PFSK-1 (cell line): ENCODE data around the gene LMLN.

Experiments
- FOXP2 ChIP-seq: optimal IDR thresholded peaks from 2 replicates; pipeline ENCODE3; 2011; ENCODE audit warnings: borderline replicate concordance, control low read depth, inconsistent platforms; ENCODE audit not compliant: insufficient read depth; ENCODE audit errors: extremely low read length, extremely low read depth
- POLR2AphosphoS5 ChIP-seq: IDR thresholded peaks from 2 replicates; pipeline ENCODE4 v1.6.1; 2012; ENCODE audit warnings: low read depth, mild to moderate bottlenecking, control low read depth, low read length, moderate library complexity
- REST ChIP-seq, 2 experiments: IDR thresholded peaks; 2 replicates each; pipeline versions ENCODE4 v1.6.1 to v1.8.0; 2011 to 2012; ENCODE audit warnings: low read depth in 2 of 2, low read length in 2 of 2, control low read depth in 1 of 2, inconsistent platforms in 1 of 2, mild to moderate bottlenecking in 1 of 2, moderate library complexity in 1 of 2; ENCODE audit not compliant: insufficient read depth in 1 of 2
- SIN3A ChIP-seq: IDR thresholded peaks from 2 replicates; pipeline ENCODE4 v1.6.1; 2012; ENCODE audit warnings: mild to moderate bottlenecking, low read length, moderate library complexity, borderline replicate concordance; ENCODE audit not compliant: insufficient read depth
- TAF1 ChIP-seq: IDR thresholded peaks from 2 replicates; pipeline ENCODE4 v1.6.1; 2012; ENCODE audit warnings: low read length, control low read depth, borderline replicate concordance; ENCODE audit not compliant: insufficient read depth

Gene LMLN

DNA sequence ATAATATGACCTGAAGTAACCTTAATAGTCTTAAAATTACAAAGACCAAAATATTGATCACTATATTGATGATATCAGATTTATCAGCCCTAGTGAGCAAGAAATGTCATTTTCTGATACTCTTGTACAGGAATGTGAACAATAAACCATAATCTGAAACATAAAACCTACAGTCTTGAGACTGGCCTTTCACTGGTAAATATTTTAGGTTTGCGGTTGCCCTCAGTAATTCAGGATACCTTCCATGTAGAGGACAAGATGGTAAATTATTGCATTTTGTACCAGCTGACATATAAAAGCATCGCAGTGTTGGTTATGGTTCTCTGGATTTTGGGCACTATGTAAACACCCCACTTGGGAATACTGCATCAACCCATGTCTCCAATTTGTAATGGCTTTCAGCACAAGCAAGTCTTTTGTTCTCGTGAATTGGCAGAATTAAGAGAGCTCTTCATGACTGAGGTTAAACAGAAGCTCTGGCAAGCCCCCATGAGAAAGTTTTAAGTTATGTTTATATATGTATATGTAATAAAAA, 128.5 kb downstream of the LMLN start:
- TF ChIP-seq SIN3A: no peak
- no peak for TF ChIP-seq TAF1
- no peak for TF ChIP-seq REST (IDR thresholded peaks at IDR 0.05; ENCODE audit: insufficient read depth in 1 of 2, low read depth in 2 of 2, low read length in 2 of 2)
- TF ChIP-seq POLR2AphosphoS5: no peak
- TF ChIP-seq FOXP2: no peak

GRCh38 chr3:198090795-198091332, 130.8 kb downstream of the LMLN start:
- TF ChIP-seq POLR2AphosphoS5 (no peak), FOXP2 (no peak), TAF1 (no peak), SIN3A (no peak), REST (IDR thresholded peaks at IDR 0.05; ENCODE audit: insufficient read depth in 1 of 2, low read depth in 2 of 2, low read length in 2 of 2) (no peak)

DNA sequence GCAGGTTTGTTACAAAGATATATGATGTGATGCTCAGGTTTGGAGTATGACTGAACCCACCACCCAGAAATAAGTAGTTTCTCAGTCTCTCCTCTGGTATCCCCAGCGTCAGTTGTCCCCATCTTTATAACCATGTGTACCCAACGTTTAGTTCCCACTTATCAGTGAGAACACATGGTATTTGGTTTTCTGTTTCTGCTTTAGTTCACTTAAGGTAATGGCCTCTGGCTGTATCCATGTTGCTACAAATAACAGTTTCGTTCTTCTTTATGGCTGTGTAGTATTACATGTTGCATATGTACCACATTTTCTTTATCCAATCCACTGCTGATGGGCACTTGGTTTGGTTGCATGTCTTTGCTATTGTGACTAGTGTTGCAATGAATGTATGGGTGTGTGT, 132.3 kb downstream of the LMLN start:
- TF ChIP-seq TAF1 (no peak), POLR2AphosphoS5 (no peak), FOXP2 (no peak), SIN3A (no peak), REST (IDR thresholded peaks at IDR 0.05; ENCODE audit: insufficient read depth in 1 of 2, low read depth in 2 of 2, low read length in 2 of 2) (no peak)

GRCh38 chr3:198093112-198093679, 133.2 kb downstream of the LMLN start:
- TF ChIP-seq SIN3A: no peak
- TF ChIP-seq REST (IDR thresholded peaks at IDR 0.05; ENCODE audit: insufficient read depth in 1 of 2, low read depth in 2 of 2, low read length in 2 of 2): no peak
- no peak for TF ChIP-seq POLR2AphosphoS5
- TF ChIP-seq FOXP2: no peak
- TF ChIP-seq TAF1: no peak
